Lung (tissue), 12 donors: ENCODE data around the gene GPR37L1. TPM values are rescaled to one million over a fixed set of nuclear protein-coding genes. Genes with fewer than 3 reads are reported as not detected.
"Not testable (repeated sequence)": the region's sequence is repeated elsewhere in the genome, so short reads cannot be mapped to it uniquely, and the experiment has no call there.

Experiments
- ATAC-seq: fragments of 200-7000 bp; cut with Tn5 transposase; one replicate; pipeline ENCODE4 v1.9.1; 2020; ENCODE audit warnings: moderate number of reproducible peaks; ENCODE audit not compliant: insufficient read depth, low FRiP score
- DNase-seq, 3 donors: peaks; one replicate each; pipeline ENCODE4 v3.0.0-alpha.2; 2013 to 2017
- H3K27ac ChIP-seq, 2 donors: one replicate each; pipeline ENCODE4 v1.5.1; 2013; ENCODE audit warnings: mild to moderate bottlenecking in 2 of 2, moderate library complexity in 2 of 2, control low read depth in 1 of 2, inconsistent platforms in 1 of 2, low read depth in 1 of 2, low read length in 1 of 2
- H3K27me3 ChIP-seq, 3 donors: one replicate each; pipeline ENCODE4 v1.5.1; 2013; ENCODE audit warnings: low read length in 2 of 3; ENCODE audit not compliant: control insufficient read depth in 3 of 3, insufficient read depth in 3 of 3
- H3K36me3 ChIP-seq, 4 donors: one replicate each; pipeline ENCODE4 v1.5.1; 2013; ENCODE audit warnings: low read length in 4 of 4, mild to moderate bottlenecking in 1 of 4, moderate library complexity in 1 of 4; ENCODE audit not compliant: control insufficient read depth in 4 of 4, insufficient read depth in 4 of 4
- H3K4me1 ChIP-seq, 5 donors: one replicate each; pipeline ENCODE4 v1.5.1; 2013; ENCODE audit warnings: low read length in 5 of 5, mild to moderate bottlenecking in 2 of 5, moderate library complexity in 1 of 5; ENCODE audit not compliant: control insufficient read depth in 5 of 5, insufficient read depth in 5 of 5
- H3K4me3 ChIP-seq: one replicate; pipeline ENCODE4 v1.5.1; 2013; ENCODE audit warnings: mild to moderate bottlenecking, control low read depth, moderate library complexity
- H3K9ac ChIP-seq, 2 donors: one replicate each; pipeline ENCODE4 v1.5.1; 2013; ENCODE audit warnings: low read length in 2 of 2, control low read depth in 1 of 2; ENCODE audit not compliant: insufficient read depth in 1 of 2
- H3K9me3 ChIP-seq, 4 donors: one replicate each; pipeline ENCODE4 v1.5.1; 2013; ENCODE audit warnings: low read length in 3 of 4, mild to moderate bottlenecking in 1 of 4, moderate library complexity in 1 of 4; ENCODE audit not compliant: control insufficient read depth in 4 of 4, insufficient read depth in 3 of 4
- WGBS, 2 donors: extraction: QIAGEN DNeasy Blood & Tissue Kit; methylation state at CpG; one replicate each; pipeline ENCODE4 v1.1.7; 2013; 5-methylcytosine and 5-hydroxymethylcytosine counted together
- polyA plus RNA-seq, 2 donors: library from polyadenylated mRNA; stranded (reverse); fragments of 200-250 nt; gene quantifications; one replicate each; pipeline ENCODE4 v1.2.1, GENCODE V29; 2013
- total RNA-seq, 2 donors: library from RNA; depleted of rRNA in 1 of 2; stranded (reverse); fragments of >200 nt in 1 of 2; gene quantifications; one replicate each; pipeline ENCODE4 v1.2.1, GENCODE V29; 2014 to 2021
- TF ChIP-seq, protein P1 (sequence below): IDR thresholded peaks from 2 replicates; pipeline ENCODE4 v1.5.1; 2012; ENCODE audit warnings: mild to moderate bottlenecking; ENCODE audit errors: control extremely low read depth, extremely low read depth
- donor health status: control.
- donor health status: control.
- donor health status: Bipolar disorder and iron deficiency.
- donor health status: healthy.
- donor health status: DM: yes; HTN: yes; CAD: no.

GPR37L1 gene
- total and polyA plus RNA-seq, 4 donors, result 0.04 to 0.09 (median 0.05) TPM; not detected in 1

DNA sequence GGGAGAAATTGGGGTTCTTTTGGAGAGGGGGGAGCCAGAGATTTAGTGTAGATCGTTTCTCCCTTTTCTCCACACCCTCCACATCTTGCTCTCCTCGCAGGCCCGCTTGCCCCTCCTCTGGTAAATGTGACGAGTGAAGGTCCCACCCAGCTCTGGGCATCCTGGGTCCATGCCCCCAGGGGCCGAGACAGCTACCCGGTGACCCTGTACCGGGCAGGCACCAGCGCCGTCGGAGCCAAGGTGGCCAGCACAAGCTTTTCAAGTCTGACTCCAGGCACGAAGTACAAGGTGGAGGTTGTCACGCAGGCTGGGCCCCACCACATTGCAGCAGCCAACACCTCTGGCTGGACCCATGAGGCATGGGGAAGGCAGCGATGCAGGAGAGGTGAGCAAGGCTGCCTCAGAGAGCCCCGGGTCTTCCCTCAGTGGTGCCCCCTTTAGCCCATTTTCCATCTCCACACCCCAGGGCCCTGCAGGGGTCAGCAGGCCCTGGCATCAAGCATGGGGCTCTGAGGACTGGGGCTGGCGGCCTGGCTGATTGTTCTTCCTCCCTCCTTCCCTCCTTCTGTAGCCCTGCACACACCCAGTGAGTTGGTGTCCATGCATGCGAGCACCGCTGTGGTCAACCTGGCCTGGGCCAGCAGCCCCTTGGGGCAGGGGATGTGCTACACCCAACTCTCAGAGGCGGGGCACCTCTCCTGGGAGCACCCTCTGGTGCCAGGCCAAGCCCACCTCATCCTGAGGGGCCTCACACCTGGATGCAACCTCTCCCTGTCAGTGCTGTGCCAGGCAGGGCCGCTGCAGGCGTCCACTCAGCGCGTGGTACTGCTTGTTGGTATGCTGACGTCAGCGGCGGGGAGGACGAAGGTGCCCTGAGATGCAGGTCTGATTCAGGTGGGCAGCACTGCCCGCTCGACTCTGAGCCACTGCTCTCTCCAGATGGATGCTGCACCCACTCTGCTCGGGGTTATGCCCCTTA lies 54.5 kb downstream of the GPR37L1 start:
- no peak overlapping the region for H3K4me3 ChIP-seq
- no peaks in the 10 kb centered on the region for H3K4me1 ChIP-seq
- no peaks in the 10 kb centered on the region for H3K9me3 ChIP-seq
- TF ChIP-seq, protein P1, sequence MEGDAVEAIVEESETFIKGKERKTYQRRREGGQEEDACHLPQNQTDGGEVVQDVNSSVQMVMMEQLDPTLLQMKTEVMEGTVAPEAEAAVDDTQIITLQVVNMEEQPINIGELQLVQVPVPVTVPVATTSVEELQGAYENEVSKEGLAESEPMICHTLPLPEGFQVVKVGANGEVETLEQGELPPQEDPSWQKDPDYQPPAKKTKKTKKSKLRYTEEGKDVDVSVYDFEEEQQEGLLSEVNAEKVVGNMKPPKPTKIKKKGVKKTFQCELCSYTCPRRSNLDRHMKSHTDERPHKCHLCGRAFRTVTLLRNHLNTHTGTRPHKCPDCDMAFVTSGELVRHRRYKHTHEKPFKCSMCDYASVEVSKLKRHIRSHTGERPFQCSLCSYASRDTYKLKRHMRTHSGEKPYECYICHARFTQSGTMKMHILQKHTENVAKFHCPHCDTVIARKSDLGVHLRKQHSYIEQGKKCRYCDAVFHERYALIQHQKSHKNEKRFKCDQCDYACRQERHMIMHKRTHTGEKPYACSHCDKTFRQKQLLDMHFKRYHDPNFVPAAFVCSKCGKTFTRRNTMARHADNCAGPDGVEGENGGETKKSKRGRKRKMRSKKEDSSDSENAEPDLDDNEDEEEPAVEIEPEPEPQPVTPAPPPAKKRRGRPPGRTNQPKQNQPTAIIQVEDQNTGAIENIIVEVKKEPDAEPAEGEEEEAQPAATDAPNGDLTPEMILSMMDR, result no peak
- no peak overlapping the region for H3K9ac ChIP-seq
- H3K27me3 ChIP-seq, result no peaks in the 10 kb centered on the region
- H3K36me3 ChIP-seq, result no peaks in the 10 kb centered on the region
- ATAC-seq, result no peak
- 93 to 94% methylated on average over 28 to 29 of the region's 29 CpGs for WGBS, 2 donors
- no peak overlapping the region for H3K27ac ChIP-seq
- DNase-seq, result no peak

DNA sequence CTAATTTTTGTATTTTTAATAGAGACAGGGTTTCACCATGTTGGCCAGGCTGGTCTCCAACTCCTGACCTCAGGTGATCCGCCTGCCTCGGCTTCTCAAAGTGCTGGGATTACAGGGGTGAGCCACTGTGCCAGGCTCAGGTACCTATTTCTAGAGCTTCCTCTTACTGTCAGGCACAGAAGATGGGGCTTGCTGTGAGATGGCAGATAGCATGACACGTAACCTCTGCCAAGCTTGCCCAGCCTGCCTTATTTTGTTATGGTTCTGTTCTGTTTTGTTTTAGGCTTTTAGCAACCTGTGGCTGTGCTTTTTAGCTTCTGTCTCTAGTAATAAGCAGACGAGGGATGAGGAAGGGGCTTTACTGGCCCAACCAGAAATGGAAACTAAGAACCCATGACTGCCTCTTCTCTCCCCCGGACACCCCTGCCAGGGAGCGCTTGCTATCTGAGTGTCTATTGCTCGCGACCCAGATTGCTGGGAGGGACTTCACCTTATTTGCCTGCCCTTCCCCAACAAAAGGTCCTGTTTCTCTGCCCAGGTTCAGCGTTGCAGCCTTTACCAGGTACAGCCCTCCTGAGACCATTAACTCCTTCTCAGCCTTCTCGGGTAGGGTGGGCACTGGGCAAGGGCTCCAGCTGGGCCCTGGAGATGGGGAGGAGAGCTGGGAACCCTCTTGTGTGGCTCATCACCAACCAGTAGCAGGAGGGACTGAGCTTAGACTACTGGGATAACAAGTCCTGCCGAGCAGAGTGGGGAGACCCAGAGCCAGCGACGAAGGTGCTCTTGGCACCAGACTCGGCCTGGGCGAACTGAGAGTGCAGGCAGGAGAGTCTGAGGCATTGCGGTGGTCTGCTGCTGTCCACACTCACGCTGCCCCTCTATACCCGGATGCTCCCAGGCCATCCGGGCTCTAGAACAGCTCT lies 57.4 kb downstream of the GPR37L1 start:
- no peak overlapping the region for H3K27ac ChIP-seq
- no peak overlapping the region for H3K9ac ChIP-seq
- H3K4me3 ChIP-seq, result no peak overlapping the region
- ATAC-seq (no peak), DNase-seq (no peak)
- H3K9me3 ChIP-seq, result peaks cover 0 to 1% (median 0%) of the 10 kb centered on the region in 4 donors
- WGBS, 2 donors, result 81 to 87% methylated on average over 19 of the region's 19 CpGs
- no peaks in the 10 kb centered on the region for H3K36me3 ChIP-seq
- H3K27me3 ChIP-seq, result no peaks in the 10 kb centered on the region
- no peaks in the 10 kb centered on the region for H3K4me1 ChIP-seq
- TF ChIP-seq, protein P1, result no peak

DNA sequence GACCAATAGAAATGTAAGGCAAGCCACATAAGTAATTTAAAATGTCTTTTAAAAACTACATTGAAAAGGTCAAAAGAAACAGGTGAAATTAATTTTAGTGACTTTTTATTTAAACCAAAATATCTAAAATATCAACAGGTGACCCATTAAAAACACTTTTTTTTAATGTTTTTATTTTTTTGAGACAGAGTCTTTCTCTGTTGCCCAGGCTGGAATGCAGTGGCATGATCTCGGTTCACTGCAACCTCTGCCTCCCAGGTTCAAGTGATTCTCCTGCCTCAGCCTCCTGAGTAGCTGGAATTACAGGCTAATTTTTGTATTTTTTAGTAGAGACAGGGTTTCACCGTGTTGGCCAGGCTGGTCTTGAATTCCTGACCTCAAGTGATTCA lies 58.0 kb downstream of the GPR37L1 start:
- H3K9me3 ChIP-seq, ATAC-seq, H3K27me3 ChIP-seq, H3K9ac ChIP-seq, H3K36me3 ChIP-seq, DNase-seq, H3K4me1 ChIP-seq, H3K4me3 ChIP-seq, H3K27ac ChIP-seq: not testable (repeated sequence)
- WGBS, 2 donors, result 59 to 80% methylated on average over 2 of the region's 2 CpGs

DNA sequence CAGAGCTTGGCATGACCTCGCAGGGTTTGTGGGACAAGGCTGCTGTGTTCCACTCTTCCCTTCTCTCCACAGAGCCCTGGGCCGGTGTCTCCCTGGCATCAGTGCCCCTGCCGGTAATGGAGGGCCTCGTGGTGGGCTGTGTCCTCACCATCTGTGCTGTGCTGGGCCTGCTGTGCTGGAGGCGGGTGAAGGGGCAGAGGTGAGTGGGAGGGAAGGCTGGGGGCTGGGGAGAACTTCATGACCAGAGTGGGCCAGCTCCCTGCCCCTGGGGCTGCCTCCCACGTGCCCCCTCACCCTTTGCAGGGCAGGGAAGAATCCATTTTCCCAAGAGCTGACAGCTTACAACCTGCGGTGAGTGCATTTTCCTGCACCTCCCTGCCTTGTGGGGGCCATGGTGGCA lies 58.9 kb downstream of the GPR37L1 start:
- Histone ChIP-seq H3K36me3 (no peaks in the 10 kb centered on the region), H3K4me3 (no peak overlapping the region), H3K9me3 (peaks cover 0 to 1% (median 0%) of the 10 kb centered on the region in 4 donors), H3K4me1 (no peaks in the 10 kb centered on the region), H3K27me3 (no peaks in the 10 kb centered on the region), H3K27ac (no peak overlapping the region), H3K9ac (no peak overlapping the region)
- no peak for DNase-seq
- ATAC-seq, result no peak
- TF ChIP-seq, protein P1, result no peak
- WGBS, 2 donors, result 83 to 95% methylated on average over 7 of the region's 7 CpGs
